GM12878 (cell line): ENCODE data around the gene PDLIM4. TPM values are rescaled to one million over a fixed set of nuclear protein-coding genes. Genes with fewer than 3 reads are reported as not detected.
A peak's percentile ranks its signal among the peaks of the same experiment; 100 is the strongest.

ENCODE experiments used
- BCL11A ChIP-seq: IDR thresholded peaks from 2 replicates; pipeline ENCODE4 v1.6.1; 2011; ENCODE audit warnings: low read depth, low read length
- BCL3 ChIP-seq: IDR thresholded peaks from 2 replicates; pipeline ENCODE4 v1.6.1; 2011; ENCODE audit warnings: borderline replicate concordance, low read depth, mild to moderate bottlenecking, moderate library complexity, low read length; ENCODE audit not compliant: insufficient read depth, poor library complexity, severe bottlenecking
- CREB1 ChIP-seq: IDR thresholded peaks from 2 replicates; pipeline ENCODE4 v1.6.1; 2012; ENCODE audit warnings: low read depth, mild to moderate bottlenecking, inconsistent platforms
- FOXM1 ChIP-seq: IDR thresholded peaks from 2 replicates; pipeline ENCODE4 v1.6.1; 2012; ENCODE audit warnings: low read depth, mild to moderate bottlenecking, inconsistent platforms, low read length, moderate library complexity
- IKZF2 ChIP-seq, 2 experiments: fragments of 450-650 bp; IDR thresholded peaks; 2 replicates each; pipeline ENCODE4 v1.6.1; 2017; ENCODE audit warnings: mild to moderate bottlenecking in 2 of 2, moderate library complexity in 2 of 2
- IRF4 ChIP-seq: IDR thresholded peaks from 2 replicates; pipeline ENCODE4 v1.6.1; 2011; ENCODE audit warnings: low read depth, low read length
- MLLT1 ChIP-seq: fragments of 450-650 bp; IDR thresholded peaks from 2 replicates; pipeline ENCODE4 v1.6.1; 2016; ENCODE audit warnings: mild to moderate bottlenecking
- NFIC ChIP-seq: IDR thresholded peaks from 2 replicates; pipeline ENCODE4 v1.6.1; 2012; ENCODE audit warnings: low read depth, mild to moderate bottlenecking, inconsistent platforms, low read length, moderate library complexity
- PML ChIP-seq: IDR thresholded peaks from 2 replicates; pipeline ENCODE4 v1.6.1; 2012; ENCODE audit warnings: low read length, inconsistent platforms
- PRDM15 ChIP-seq: fragments of 450-650 bp; formaldehyde crosslinking; IDR thresholded peaks from 2 replicates; pipeline ENCODE4 v1.4.0; 2020; ENCODE audit warnings: mild to moderate bottlenecking, moderate library complexity
- RELA ChIP-seq: fragments of 450-650 bp; IDR thresholded peaks from 2 replicates; pipeline ENCODE4 v1.8.0; 2014; ENCODE audit warnings: borderline replicate concordance; ENCODE audit not compliant: partially characterized antibody
- RFX5 ChIP-seq: IDR thresholded peaks from 2 replicates; pipeline ENCODE4 v1.6.1; 2011; ENCODE audit warnings: low read depth, low read length, improper control_type of control experiment
- RUNX3 ChIP-seq: IDR thresholded peaks from 2 replicates; pipeline ENCODE4 v1.6.1; 2012; ENCODE audit warnings: low read length, inconsistent platforms
- SPI1 ChIP-seq: IDR thresholded peaks from 2 replicates; pipeline ENCODE4 v1.6.1; 2011; ENCODE audit warnings: low read depth, mild to moderate bottlenecking, low read length, moderate library complexity, borderline replicate concordance; ENCODE audit not compliant: insufficient read depth
- ZNF592 ChIP-seq: fragments of 450-650 bp; IDR thresholded peaks from 2 replicates; pipeline ENCODE4 v1.6.1; 2017; ENCODE audit warnings: mild to moderate bottlenecking, moderate library complexity
- polyA plus RNA-seq, 11 experiments: library from polyadenylated mRNA; depleted of rRNA in 4 of 11; unstranded in 6 of 11; stranded (reverse) in 5 of 11; fragments of >200 nt; fragmentation: Nextera tagmentation in 4 of 11; fragmentation: Illumina TruSeq in 1 of 11; extraction: Ambion mirVana in 4 of 11; extraction: Trizol in 1 of 11; gene quantifications; 1 replicate in 1 of 11; 2 replicates in 10 of 11; pipeline versions ENCODE4 v1.2.1 to v1.2.3, GENCODE V29; 2011 to 2016; ENCODE audit warnings: inconsistent platforms in 2 of 11, missing spikeins in 2 of 11, low read depth in 1 of 11
- total RNA-seq, 4 experiments: library from RNA; depleted of rRNA in 3 of 4; stranded (reverse); fragments of >200 nt in 3 of 4; fragmentation: Illumina TruSeq in 1 of 4; extraction: Trizol in 1 of 4; gene quantifications; 2 replicates each; pipeline versions ENCODE4 v1.2.1 to v1.2.3, GENCODE V29; 2013 to 2021

Gene PDLIM4
- total and polyA plus RNA-seq, 10 of the 15 experiments (the other 5 are each of a cell fraction or from before 2014, with no cell fraction given): 0.13 to 1.7 (median 0.39) TPM; not detected in 3

GRCh38 chr5:132222649-132223038 lies 34.9 kb upstream of the PDLIM4 start (continued):
- 0 out of 2 replicates have a peak, but pooled peaks have one; percentile 29 for TF ChIP-seq IRF4
- peak; percentile 67; the same call in 1 of the 2 replicates for TF ChIP-seq NFIC
- 0 out of 2 replicates have a peak, but pooled peaks have one; percentile 50 for TF ChIP-seq BCL11A
- TF ChIP-seq MLLT1: no peak
- TF ChIP-seq PRDM15 (CRISPR knock-in tag): no peak
- TF ChIP-seq ZNF592: no peak
- TF ChIP-seq IKZF2 (IDR thresholded peaks at IDR 0.05): peak in 1 of 2 experiments; percentile 29; a peak in 2 of 4 replicates
- peak; percentile 89 for TF ChIP-seq SPI1
- peak; percentile 90 for TF ChIP-seq RUNX3
- no peak for TF ChIP-seq CREB1
- TF ChIP-seq RFX5: no peak
- no peak for TF ChIP-seq RELA
- no peak for TF ChIP-seq PML
- no peak for TF ChIP-seq BCL3
- 0 out of 2 replicates have a peak, but pooled peaks have one; percentile 47 for TF ChIP-seq FOXM1
- TF ChIP-seq, all 136 proteins: peak for 13
